ENCODE measurements around the gene GAREM2.
A peak's percentile ranks its signal among the peaks of the same experiment; 100 is the strongest.

Gene GAREM2

DNA sequence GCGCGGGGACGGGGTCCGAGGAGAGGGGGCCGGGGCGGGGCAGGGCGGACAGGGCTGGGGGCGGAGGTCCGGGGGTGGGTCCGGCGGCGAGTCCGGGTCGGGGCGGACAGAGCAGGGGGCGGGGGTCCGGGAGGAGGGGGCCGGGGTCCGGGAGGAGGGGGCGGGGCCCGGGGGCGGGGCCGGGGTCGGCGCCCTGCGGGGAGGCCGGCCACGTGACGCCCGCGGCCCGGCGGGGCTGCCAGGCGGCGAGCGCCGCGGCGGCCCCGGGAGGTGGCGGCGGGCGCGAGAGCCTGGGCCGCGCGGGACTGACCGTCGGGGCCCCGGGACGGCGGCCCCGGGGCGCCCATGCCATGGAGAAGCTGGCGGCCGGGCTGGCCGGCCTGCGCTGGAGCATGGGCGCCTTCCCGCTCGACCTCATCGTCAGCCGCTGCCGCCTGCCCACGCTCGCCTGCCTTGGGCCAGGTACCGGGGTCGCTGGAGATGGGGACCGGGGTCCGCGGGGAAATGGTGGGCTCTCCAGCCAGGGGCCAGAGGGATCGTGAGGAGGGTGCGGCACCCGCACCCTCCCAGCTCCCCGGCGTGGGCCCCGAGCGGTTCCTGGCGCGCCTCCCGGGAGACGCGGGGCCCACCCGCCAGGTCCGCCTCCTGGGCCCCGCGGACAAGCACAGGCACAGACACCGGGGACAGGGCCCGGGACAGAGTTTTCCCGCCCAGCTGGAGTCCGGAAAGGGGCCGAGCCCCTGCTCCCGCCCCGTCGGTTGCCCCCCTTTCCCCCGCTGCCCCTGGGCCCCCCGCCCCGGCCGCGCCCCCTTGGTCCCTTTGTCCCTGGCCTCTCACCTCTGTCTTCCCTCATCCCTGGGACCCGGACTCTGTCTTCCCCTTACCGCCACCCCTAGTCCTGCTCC is at the start of gene GAREM2:
GAREM2 (plus strand) TSS at position 218 of the 905 bp plus-strand sequence; CDS start at position 351, 133 bp downstream.
- TF ChIP-seq YY1 (IDR thresholded peaks at IDR 0.05; ENCODE audit: low read depth) = no peak
- no peak for TF ChIP-seq EP300 (IDR thresholded peaks at IDR 0.05; ENCODE audit: borderline replicate concordance)
- TF ChIP-seq, protein P1, sequence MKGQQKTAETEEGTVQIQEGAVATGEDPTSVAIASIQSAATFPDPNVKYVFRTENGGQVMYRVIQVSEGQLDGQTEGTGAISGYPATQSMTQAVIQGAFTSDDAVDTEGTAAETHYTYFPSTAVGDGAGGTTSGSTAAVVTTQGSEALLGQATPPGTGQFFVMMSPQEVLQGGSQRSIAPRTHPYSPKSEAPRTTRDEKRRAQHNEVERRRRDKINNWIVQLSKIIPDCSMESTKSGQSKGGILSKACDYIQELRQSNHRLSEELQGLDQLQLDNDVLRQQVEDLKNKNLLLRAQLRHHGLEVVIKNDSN (IDR thresholded peaks at IDR 0.05) = peak; percentile 69
- no peak for TF ChIP-seq TAF1 (IDR thresholded peaks at IDR 0.05; ENCODE audit: low read depth)
- no peak for TF ChIP-seq CEBPB (IDR thresholded peaks at IDR 0.05)

DNA sequence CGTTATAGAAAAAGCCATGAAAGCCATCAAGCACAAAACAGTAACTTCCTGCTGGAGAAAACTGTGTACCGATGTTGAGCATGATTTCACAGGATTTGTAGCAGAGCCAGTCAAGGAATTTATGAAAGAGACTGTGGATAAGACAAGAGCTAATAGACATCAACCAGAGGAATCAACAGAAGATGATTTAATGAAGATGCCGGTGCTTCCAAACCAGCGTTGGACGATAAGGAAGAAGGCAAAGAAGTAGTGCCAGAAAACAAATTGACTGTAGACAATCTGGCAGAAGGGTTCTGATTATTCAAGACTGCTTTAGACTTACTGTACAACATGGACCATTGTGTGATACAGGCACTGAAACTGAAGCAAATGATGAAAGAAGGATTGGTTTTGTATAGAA is 49.5 kb upstream of the GAREM2 start:
- TF ChIP-seq TEAD4 (IDR thresholded peaks at IDR 0.05) = no peak
- TF ChIP-seq, protein P2, sequence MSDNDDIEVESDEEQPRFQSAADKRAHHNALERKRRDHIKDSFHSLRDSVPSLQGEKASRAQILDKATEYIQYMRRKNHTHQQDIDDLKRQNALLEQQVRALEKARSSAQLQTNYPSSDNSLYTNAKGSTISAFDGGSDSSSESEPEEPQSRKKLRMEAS (IDR thresholded peaks at IDR 0.05) = no peak
- no peak for TF ChIP-seq TAF1 (IDR thresholded peaks at IDR 0.05; ENCODE audit: low read depth)
- no peak for TF ChIP-seq RAD21 (IDR thresholded peaks at IDR 0.05; ENCODE audit: low read depth)

DNA sequence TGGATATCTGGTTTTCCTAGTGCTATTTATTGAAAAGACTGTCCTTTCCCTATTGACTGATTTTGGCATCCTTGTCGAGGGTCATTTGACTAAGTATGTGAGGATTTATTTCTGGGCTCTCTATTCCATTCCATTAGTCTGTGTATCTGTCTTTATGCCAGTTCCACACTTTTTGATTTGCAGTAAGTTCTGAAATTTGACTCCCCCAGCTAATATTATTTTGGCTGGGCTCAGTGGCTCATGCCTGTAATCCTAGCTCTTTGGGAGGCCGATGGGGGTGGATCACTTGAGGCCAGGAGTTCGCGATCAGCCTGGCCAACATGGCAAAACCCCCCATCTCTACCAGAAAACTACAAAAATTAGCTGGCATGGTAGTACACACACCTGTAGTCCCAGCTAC is 46.8 kb upstream of the GAREM2 start:
- TF ChIP-seq, protein P1 (IDR thresholded peaks at IDR 0.05) = no peak
- TF ChIP-seq NFIC (IDR thresholded peaks at IDR 0.05) = no peak
- no peak for TF ChIP-seq EP300 (IDR thresholded peaks at IDR 0.05; ENCODE audit: borderline replicate concordance)

DNA sequence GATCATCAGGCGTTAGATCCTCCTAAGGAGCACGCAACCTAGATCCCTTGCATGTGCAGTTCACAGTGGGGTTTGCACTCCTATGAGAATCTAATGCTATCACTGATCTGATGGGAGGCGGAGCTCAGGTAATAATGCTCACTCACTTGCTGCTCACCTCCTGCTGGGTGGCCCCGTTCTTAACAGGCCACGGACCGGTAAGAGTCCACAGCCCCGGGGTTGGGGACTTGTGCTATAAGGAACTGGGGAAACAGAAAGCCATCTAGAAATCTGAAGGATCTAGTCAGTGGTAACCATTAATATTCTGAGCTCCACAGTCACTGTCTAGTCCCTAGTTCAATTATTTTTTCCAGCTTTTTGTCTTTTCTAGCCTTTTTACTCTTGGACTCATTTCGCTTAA is 44.7 kb upstream of the GAREM2 start:
- TF ChIP-seq ZBTB7A (IDR thresholded peaks at IDR 0.05; ENCODE audit: low read depth) = no peak
- TF ChIP-seq, protein P2 (IDR thresholded peaks at IDR 0.05) = no peak
- no peak for TF ChIP-seq CREB1 (IDR thresholded peaks at IDR 0.05; ENCODE audit: low read depth)
- no peak for TF ChIP-seq TEAD4 (IDR thresholded peaks at IDR 0.05)
- TF ChIP-seq EP300 (IDR thresholded peaks at IDR 0.05; ENCODE audit: borderline replicate concordance) = no peak
- TF ChIP-seq RAD21 (IDR thresholded peaks at IDR 0.05; ENCODE audit: low read depth) = no peak
- TF ChIP-seq, protein P3, sequence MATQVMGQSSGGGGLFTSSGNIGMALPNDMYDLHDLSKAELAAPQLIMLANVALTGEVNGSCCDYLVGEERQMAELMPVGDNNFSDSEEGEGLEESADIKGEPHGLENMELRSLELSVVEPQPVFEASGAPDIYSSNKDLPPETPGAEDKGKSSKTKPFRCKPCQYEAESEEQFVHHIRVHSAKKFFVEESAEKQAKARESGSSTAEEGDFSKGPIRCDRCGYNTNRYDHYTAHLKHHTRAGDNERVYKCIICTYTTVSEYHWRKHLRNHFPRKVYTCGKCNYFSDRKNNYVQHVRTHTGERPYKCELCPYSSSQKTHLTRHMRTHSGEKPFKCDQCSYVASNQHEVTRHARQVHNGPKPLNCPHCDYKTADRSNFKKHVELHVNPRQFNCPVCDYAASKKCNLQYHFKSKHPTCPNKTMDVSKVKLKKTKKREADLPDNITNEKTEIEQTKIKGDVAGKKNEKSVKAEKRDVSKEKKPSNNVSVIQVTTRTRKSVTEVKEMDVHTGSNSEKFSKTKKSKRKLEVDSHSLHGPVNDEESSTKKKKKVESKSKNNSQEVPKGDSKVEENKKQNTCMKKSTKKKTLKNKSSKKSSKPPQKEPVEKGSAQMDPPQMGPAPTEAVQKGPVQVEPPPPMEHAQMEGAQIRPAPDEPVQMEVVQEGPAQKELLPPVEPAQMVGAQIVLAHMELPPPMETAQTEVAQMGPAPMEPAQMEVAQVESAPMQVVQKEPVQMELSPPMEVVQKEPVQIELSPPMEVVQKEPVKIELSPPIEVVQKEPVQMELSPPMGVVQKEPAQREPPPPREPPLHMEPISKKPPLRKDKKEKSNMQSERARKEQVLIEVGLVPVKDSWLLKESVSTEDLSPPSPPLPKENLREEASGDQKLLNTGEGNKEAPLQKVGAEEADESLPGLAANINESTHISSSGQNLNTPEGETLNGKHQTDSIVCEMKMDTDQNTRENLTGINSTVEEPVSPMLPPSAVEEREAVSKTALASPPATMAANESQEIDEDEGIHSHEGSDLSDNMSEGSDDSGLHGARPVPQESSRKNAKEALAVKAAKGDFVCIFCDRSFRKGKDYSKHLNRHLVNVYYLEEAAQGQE (IDR thresholded peaks at IDR 0.05; ENCODE audit: low read depth) = no peak
- TF ChIP-seq CEBPB (IDR thresholded peaks at IDR 0.05) = no peak

DNA sequence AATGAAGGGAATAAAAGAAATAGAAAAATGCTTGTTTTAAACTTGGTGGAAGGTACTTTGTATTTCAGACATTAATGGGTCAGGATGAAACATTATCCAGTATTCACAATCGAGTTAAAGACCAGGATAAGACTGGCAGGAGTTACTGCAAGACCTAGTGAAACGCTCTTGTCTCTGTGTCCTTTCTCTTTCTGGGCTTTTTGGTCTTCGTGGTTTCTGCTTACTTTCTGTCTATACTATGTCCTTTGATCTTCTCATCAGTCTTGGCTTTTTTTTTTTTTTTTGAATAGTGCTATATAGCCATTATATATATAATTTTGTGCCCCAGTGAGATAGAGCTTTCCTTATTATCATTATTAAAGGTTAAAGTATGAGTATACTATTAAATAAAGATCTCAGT is 42.1 kb upstream of the GAREM2 start:
- TF ChIP-seq, protein P2 (IDR thresholded peaks at IDR 0.05) = no peak
- TF ChIP-seq NFIC (IDR thresholded peaks at IDR 0.05) (no peak), EP300 (IDR thresholded peaks at IDR 0.05; ENCODE audit: borderline replicate concordance) (no peak), YY1 (IDR thresholded peaks at IDR 0.05; ENCODE audit: low read depth) (no peak), TEAD4 (IDR thresholded peaks at IDR 0.05) (no peak)

DNA sequence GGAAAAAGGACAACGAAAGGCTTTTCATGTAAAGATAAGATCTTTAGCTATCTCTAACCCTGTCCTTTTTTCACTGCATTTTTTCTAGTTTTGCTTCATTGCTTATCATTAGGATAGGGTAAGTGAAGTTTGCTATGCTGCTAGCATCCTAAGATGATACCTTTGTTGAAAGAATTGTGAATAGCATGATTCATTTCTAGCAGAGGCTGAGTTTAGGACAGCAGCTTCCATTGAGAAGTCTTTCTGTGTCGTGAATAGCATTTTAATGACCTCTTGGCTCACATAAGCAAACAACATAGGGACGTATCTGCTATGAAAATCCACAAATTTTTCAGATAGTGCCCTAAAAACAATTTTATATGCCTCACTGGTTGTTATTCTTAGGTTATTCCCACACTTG is 36.4 kb upstream of the GAREM2 start:
- no peak for TF ChIP-seq CREB1 (IDR thresholded peaks at IDR 0.05; ENCODE audit: low read depth)
- TF ChIP-seq, protein P1 (IDR thresholded peaks at IDR 0.05) = no peak
- TF ChIP-seq CEBPB (IDR thresholded peaks at IDR 0.05) = no peak
- no peak for TF ChIP-seq TEAD4 (IDR thresholded peaks at IDR 0.05)
- TF ChIP-seq ZBTB7A (IDR thresholded peaks at IDR 0.05; ENCODE audit: low read depth) = no peak
- TF ChIP-seq, protein P3 (IDR thresholded peaks at IDR 0.05; ENCODE audit: low read depth) = no peak
- no peak for TF ChIP-seq TCF12 (IDR thresholded peaks at IDR 0.05; ENCODE audit: low read depth)
- TF ChIP-seq NFIC (IDR thresholded peaks at IDR 0.05) = no peak
